Activated gamma-delta T cell (primary cell): ENCODE measurements around the gene TMEM187.

ENCODE experiments used
- DNase-seq: peaks from one replicate; lab custom pipeline; 2025; lab: John Stamatoyannopoulos, UW
- total RNA-seq, 2 donors: gene quantifications; one replicate each; lab custom pipeline; 2026; lab: John Stamatoyannopoulos, UW

TMEM187 gene, protein sequence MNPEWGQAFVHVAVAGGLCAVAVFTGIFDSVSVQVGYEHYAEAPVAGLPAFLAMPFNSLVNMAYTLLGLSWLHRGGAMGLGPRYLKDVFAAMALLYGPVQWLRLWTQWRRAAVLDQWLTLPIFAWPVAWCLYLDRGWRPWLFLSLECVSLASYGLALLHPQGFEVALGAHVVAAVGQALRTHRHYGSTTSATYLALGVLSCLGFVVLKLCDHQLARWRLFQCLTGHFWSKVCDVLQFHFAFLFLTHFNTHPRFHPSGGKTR
- 5.4 to 6.0 reads per million in 2 donors for total RNA-seq

GRCh38 chrX:153972368-153973126, at the start of gene TMEM187:
Gene TMEM187 (plus strand): TSS chrX:153972754. CDS start chrX:153982063, 9,309 bp downstream.
- peak; percentile 89 for DNase-seq

GRCh38 chrX:153922932-153923857, 49.4 kb upstream of the TMEM187 start:
- DNase-seq: no peak

- no peak for DNase-seq
Observed at GRCh38 chrX:153924149-153924861, 48.2 kb upstream of the TMEM187 start.

- no peak for DNase-seq
Observed at GRCh38 chrX:153925387-153925738, 47.2 kb upstream of the TMEM187 start.

DNA sequence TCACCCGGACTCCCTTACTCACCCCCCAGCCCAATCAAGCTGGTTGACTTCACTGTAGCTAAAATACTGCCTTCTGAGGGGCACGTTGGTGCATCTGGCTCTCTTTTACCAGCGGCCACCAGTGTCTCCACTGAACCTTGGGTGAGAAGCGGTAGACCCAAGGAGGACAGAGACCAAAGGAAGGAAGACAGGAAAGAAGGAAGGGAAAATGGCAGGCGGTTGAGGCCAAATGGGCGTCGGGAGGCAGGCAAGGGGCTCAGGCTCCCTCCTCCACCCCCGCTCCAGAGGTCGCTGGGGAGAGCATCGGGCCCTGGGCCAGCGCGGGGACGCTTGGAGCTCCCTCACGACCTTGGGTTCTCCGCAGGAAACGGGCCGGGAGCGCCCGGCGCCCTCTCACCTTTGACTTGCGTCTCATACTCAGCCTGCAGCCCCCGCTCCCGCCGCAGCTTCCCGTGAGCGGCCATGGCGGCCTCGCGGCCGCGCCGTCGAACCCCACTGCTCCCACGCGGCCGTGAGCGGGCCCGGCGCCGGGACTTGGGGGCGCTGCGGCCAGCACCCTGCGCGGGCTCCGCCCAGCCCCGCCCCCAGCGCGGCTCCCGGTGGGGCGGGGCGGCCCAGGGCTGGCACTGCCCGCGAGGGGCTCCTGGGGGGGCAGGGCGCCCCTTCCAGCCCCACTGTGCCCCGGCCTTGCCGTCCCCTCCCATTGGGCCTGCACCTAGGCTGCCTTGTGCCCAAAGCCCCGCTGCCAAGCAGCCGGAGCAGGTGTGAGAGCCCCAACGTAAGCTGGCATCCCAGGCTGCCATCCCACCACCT, 46.6 kb upstream of the TMEM187 start, which contains the start of gene ARHGAP4:
Gene ARHGAP4 (minus strand): TSS at position 526 of the 813 bp plus-strand sequence. CDS start 62 bp downstream, at position 464.
- DNase-seq: peak; percentile 49

- DNase-seq: no peak
Observed at GRCh38 chrX:153926552-153926857, 46.0 kb upstream of the TMEM187 start.

GRCh38 chrX:153926858-153927671, 45.5 kb upstream of the TMEM187 start:
- DNase-seq: peak; percentile 51

GRCh38 chrX:153927672-153927921, 45.0 kb upstream of the TMEM187 start:
- no peak for DNase-seq

DNA sequence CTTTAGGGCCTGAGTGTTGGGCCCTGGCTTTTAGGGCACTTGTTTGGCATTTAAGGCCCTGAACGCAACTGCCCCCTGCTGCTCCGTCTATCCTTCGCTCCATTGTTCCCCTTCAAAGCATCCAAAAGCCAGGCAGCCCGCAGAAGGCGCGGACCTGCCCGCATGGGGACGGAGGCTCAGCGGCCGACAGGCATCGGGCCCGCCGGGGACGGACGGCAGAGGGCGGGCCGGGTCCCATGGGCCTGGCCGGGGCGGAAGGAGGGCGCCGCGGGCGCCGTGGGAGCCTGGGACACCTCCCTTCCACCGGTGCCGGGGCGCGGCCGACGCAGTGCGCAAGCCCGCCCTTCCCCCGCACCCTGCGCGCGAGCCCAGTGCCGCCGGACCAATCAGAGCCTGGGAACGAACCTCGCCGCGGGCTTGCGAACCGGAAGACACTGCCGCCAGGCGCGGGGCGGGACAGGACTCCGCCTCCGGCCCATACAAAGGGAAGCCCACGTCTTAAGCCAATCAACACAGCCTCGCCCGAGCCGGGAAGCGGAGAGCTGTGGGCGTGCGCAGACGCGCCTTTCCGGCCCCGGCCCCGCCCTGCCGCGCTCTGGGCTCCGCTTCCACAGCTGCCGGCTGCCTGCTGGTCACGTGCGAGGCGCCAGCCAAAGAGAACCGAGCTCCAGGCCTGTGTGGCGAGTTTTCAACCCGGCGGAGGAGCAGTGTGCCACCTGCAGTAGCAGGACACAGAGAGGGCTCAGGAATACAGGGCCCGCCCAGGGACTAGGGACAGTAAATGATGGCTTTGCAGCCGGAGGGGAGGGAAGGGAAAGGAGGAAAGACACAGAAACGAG, 44.4 kb upstream of the TMEM187 start:
- peak; percentile 95 for DNase-seq

- no peak for DNase-seq
Observed at GRCh38 chrX:153928846-153929245, 43.7 kb upstream of the TMEM187 start.

GRCh38 chrX:153929576-153929975, 43.0 kb upstream of the TMEM187 start:
- no peak for DNase-seq

GRCh38 chrX:153930011-153930910, 42.3 kb upstream of the TMEM187 start:
- DNase-seq: no peak

DNA sequence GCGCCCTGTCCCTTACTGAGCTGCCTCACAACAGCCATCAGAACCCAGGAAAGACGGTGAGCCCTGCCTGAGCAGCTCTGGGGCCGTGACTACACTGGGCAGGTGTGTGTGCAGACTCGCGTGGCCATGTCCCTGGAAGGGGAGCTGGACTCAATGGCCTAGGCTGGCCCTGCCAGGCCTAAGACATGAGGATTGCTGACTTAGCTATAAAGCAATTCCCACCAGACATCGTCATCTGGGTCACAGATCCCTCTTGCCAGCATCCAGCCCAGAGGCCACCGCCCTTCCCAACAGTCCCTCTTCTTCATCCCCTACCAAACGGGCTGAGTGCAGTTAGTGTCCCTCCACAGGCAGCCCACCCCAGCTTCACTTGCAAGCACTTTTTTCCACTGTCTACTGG, 41.4 kb upstream of the TMEM187 start:
- DNase-seq: no peak

GRCh38 chrX:153931748-153932147, 40.8 kb upstream of the TMEM187 start:
- DNase-seq: no peak

DNA sequence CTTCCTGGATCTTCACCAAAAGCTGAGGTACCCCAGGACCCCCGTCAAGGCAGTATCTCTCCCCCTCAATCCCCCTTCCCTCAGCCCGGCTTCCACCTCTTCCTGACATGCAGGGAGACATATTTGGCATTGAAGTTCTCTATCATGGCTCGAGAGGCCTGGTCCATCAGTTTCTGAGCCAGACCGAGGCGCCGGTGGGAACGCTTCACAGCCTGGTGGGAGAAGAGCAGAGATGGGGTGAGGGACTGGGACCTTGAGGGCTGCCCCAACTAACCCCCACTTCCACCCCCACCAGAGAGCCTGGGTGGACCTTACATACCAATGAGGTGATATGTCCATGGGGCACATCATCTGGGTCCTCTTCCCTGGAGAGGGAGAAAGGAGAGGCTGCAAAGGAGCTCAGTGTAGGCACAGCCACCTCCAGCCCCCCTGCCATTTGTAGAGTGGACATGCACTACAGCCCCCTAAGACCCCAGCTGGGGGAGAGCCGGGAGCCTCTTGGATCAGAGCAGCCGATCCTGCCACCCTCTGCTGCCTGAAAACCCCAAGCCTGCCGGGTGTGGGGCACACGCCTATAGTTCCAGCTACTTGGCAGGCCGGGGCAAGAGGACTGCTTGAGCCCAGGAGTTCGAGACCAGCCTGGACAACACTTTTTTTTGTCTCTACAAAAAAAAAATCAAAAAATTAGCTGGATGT, 40.2 kb upstream of the TMEM187 start:
- no peak for DNase-seq

GRCh38 chrX:153933748-153934147, 38.8 kb upstream of the TMEM187 start:
- DNase-seq: no peak

- DNase-seq: no peak
Observed at GRCh38 chrX:153934148-153934761, 38.3 kb upstream of the TMEM187 start.
